GM12875 (cell line): ENCODE results near the gene GCG.

Experiments
- H3K4me3 ChIP-seq: one replicate; pipeline ENCODE4 v1.5.1; 2011; ENCODE audit warnings: low read depth, low read length, control low read depth
- TF ChIP-seq, protein P1 (sequence below): IDR thresholded peaks from 2 replicates; pipeline ENCODE4 v1.5.1; 2011; ENCODE audit warnings: low read depth, mild to moderate bottlenecking, control low read depth, inconsistent platforms, low read length, moderate library complexity, borderline replicate concordance; ENCODE audit not compliant: insufficient read depth

Gene GCG

DNA sequence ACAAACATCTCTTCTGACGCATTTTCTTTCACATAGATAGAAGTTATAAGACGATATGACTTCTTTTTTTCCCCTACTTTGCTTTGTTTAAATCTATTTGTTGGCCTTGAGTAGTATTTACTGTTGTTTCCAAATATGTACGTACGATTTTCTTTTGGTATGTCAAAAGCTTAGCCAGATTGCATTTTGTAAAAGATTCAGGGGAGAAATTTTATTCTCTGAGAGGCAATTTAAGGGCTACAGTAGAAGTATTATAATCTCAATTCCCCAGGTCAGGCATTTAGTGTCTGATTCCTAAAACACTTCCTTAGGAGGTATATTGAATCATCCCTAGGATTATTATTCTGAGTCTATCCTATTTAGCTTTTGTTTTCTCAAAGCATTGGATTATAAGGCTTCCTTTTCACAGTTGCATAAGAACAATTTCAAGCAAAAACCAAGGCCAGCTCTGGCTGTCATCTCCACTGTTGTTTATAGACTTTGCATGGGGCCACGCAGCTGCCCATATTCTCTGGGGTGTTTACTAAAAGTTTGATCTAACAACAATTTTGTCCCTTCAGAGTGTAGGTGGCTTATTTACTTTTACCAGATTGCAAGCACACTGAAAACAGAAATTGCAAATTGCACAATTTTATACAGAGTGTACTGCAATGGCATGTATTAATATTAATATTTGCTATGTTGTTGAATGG, 33.6 kb upstream of the GCG start:
- TF ChIP-seq, protein P1, sequence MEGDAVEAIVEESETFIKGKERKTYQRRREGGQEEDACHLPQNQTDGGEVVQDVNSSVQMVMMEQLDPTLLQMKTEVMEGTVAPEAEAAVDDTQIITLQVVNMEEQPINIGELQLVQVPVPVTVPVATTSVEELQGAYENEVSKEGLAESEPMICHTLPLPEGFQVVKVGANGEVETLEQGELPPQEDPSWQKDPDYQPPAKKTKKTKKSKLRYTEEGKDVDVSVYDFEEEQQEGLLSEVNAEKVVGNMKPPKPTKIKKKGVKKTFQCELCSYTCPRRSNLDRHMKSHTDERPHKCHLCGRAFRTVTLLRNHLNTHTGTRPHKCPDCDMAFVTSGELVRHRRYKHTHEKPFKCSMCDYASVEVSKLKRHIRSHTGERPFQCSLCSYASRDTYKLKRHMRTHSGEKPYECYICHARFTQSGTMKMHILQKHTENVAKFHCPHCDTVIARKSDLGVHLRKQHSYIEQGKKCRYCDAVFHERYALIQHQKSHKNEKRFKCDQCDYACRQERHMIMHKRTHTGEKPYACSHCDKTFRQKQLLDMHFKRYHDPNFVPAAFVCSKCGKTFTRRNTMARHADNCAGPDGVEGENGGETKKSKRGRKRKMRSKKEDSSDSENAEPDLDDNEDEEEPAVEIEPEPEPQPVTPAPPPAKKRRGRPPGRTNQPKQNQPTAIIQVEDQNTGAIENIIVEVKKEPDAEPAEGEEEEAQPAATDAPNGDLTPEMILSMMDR = no peak
- no peak overlapping the region for H3K4me3 ChIP-seq

DNA sequence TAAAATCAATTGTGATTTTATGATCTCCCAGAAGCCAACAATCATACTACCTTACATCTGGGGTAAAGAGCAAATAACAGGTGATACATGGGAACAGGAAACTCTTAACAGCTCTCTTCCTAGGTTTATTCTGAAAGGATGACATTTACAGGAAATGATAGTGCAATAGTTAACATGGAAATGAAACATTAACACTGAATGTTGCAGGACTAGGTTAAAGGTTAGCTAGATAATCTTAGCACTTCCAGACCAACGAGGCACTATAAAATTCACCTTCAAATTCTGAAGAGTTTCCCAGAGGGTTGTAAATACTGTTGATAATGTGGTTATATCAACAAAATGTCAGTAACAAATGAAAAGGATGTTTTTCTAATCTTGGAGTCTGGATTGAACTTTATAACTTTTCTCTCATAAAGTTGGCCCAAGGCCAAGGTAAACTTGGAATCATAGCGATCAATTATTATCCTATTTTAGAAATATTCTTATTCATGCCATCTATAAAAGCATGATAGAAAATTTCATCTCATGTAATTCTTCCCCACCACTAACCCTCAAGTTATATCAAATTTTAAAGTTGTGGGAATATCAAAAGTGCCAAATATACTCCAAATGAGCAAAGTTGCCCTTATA, 32.9 kb upstream of the GCG start:
- H3K4me3 ChIP-seq = no peak overlapping the region
- TF ChIP-seq, protein P1 = no peak

DNA sequence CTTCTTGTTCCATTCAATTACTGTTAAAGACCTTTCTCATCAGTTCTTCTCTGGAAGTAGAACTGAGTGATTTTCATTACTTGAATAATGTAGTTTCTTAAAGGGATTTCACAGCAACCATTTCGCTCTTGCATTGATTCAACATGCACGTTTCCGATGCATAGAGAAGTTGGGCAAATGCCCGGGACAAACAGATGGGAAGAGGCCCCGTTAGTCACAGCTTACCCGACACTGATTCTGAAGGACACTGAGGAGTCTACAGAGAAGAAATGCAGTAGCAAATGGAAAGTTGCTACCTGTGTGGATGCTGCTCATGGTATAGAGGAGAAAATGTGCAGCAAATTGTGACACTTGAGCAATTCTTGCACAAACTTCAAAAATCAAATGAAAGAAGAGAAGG, 32.3 kb upstream of the GCG start:
- H3K4me3 ChIP-seq = no peak overlapping the region
- TF ChIP-seq, protein P1 = no peak

DNA sequence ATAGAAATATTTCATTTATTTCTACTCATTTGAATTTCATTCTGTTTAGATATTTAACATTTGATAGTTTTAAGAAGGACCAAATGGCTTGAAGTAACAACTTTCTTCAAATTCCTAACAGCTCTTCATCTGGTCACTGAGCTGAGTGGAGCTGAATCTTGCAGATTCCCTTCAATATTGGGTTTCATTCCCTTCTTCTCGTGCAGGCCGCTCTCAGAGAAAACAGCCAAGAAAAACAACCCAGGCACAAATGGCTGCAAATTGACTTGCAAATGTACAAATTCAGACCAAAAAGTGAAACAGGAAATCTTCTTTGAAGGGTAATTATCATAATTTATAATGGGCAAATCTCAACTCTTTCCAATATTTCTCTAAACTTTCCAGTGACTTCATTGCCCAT, 30.3 kb upstream of the GCG start:
- TF ChIP-seq, protein P1 = no peak
- no peak overlapping the region for H3K4me3 ChIP-seq

DNA sequence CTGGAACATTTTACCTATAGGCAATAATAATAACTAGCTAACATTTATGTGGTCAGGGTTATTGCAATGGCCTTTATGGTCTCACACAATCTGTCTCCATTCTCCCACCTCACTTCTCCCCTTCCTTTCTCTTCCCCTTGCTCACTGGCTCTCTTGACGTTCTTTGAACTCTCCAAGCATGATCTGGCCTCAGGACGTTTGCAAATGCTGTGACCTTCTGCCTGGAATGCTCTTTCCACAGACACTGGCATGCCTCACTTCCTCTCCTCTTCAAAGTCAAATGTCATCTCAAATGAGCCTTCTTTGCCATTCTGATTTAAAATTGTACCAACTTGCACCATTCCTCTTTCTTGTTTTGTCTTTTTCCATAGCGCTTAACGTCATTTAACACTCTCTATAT, 25.3 kb upstream of the GCG start:
- TF ChIP-seq, protein P1 = no peak
- no peak overlapping the region for H3K4me3 ChIP-seq

DNA sequence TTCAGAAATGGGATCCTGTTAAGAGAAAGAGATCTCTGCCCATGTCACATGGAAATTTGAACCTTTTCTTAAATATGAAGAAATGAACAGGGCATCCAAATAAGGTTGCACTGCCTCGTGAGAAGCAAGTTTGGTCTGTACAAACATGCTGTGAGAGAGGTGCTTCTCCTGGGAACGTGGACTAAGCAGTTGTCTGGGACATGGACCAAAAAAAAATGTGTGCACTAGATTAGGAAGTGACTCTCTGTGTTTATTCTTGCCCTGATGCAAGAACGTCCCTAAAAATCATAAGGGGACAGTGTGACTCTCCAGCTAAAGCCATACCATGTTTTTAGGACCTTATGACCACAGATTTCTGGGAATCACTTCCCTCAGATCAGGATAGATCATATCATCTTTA, 23.7 kb upstream of the GCG start:
- H3K4me3 ChIP-seq = no peak overlapping the region
- TF ChIP-seq, protein P1 = no peak

DNA sequence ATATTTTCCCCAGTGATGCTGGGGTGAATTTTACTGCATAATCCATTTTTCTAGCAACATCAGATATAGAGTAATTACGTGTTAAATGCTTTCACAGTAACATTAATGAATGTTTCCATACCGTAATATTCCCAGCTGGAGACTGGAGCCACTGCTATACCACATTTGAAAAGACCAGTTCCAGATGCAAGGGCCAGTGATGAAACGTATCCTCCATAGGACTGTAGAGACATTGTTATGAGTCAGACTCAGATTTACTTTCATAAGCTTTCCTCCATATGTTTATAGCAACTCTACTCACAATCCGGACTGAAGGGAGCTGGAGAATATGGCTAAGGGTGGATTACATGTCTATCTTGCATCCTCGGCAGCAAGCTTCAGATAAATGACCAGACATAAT, 22.7 kb upstream of the GCG start:
- H3K4me3 ChIP-seq = no peak overlapping the region
- TF ChIP-seq, protein P1 = no peak
